Left ventricle myocardium superior (tissue), 1 donor: ENCODE results near the gene RUFY2. TPM values are rescaled to one million over a fixed set of nuclear protein-coding genes. Genes with fewer than 3 reads are reported as not detected.
A peak's percentile ranks its signal among the peaks of the same experiment; 100 is the strongest.

ENCODE experiments used
- ATAC-seq: fragments of 200-7000 bp; cut with Tn5 transposase; one replicate; pipeline ENCODE4 v1.9.1; 2020; ENCODE audit warnings: mild to moderate bottlenecking, moderate library complexity
- DNase-seq: peaks from one replicate; pipeline ENCODE4 v3.0.0-alpha.2; 2020
- intact Hi-C: fragments of 100-400 bp; cut with micrococcal nuclease; formaldehyde crosslinking; loops from one replicate; pipeline ENCODE4 v1.11.0; 2022
- total RNA-seq: library from RNA; stranded (reverse); fragmentation: NEBNext Ultra II Directional; extraction: Animal tissue kit (Norgen Biotek cat#: 25700); gene quantifications from one replicate; pipeline ENCODE4 v1.2.1, GENCODE V29; 2021
- donor health status: DM: no; HTN: yes; CAD: no; lungs with severe emphysema.

The RUFY2 gene
- total RNA-seq, 1 donor from 2014 or later, result 8.6 TPM

GRCh38 chr10:68367121-68367520 is 40.0 kb downstream of the RUFY2 start:
- intact Hi-C loops, result no loop called here
- DNase-seq (no peak), ATAC-seq (no peak)

GRCh38 chr10:68366600-68366999 is 40.5 kb downstream of the RUFY2 start:
- no peak for DNase-seq
- intact Hi-C loops, result no loop called here
- ATAC-seq, result no peak

DNA sequence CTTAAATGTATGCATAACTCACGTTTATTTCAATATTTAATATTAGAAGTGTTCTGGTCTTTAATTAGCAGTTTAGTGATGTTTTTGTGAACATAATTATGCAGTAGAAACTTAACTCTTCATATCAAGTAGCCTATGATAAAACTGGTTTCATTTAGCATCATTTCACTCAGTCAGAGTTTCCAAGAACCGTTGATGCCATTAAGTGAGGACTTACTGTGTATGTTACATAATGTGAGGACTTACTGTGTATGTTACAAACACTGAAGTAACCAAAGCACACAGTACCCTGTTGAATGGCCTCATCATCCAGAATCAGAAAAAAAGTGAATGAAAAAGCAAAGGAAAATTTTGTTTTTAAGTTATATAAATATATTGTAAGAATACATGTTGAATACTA is 41.5 kb downstream of the RUFY2 start:
- DNase-seq (no peak), ATAC-seq (no peak)
- intact Hi-C loops, result no loop called here

DNA sequence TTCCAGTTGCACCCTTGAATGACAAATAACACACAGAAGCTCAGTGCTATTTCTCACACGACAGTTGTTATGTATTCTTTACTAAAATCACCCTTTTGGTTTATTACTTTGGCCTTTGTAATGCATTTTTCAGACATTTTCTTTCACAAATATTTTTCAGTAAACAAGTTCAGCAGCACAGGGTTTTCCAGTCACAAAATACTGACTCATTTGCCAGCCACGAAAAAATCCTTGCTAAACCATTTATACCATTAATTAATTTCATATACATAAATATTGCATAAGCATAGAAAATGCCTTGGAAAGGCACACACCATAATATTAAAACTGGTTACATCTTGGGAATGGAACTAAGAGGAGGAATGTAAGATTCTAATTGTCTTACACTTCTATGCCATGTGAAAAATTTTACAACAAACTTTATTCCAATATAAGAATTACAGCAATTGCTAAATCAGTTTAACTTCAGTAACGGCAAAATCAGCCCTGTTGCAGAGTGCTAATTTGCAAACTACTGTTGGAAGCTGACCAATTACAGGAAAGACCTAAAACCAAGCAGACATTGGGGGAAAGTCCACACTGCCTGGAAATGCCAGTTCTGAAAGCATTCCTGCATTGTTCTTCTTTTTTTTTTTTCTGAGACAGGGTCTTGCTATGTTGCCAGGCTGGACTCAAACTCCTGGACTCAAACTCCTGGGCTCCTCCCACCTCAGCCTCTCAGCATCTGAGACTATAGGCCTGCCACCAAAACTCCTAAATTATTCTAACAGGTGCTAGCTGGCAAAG is 42.8 kb downstream of the RUFY2 start:
- no peak for DNase-seq
- no peak for ATAC-seq
- intact Hi-C loops, result no loop called here

GRCh38 chr10:68362590-68362989 is 44.5 kb downstream of the RUFY2 start:
- DNase-seq (no peak), ATAC-seq (no peak)
- intact Hi-C loops, result no loop called here

- DNase-seq, result no peak
- ATAC-seq, result no peak
- intact Hi-C loops, result no loop called here
These were observed 47.9 kb downstream of the RUFY2 start for GRCh38 chr10:68359189-68359588.

DNA sequence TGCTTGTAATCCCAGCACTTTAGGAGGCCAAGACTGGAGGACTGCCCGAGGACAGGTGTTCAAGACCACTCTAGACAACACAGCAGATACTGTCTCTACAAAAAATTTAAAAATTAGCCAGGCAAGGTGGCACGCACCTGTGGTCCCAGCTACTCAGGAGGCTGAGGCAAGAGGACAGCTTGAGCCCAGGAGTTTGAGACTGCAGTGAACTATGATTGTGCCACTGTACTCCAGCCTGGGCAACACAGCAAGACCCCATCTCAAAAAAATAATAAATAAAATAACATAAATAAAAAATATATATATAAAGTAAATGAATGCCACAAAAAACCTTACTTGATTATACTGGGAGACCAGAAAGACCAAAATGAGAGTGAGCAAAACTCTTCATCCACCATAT is 53.5 kb downstream of the RUFY2 start:
- no peak for ATAC-seq
- DNase-seq, result no peak
- intact Hi-C loops, result no loop called here

- intact Hi-C loops, result no loop called here
- DNase-seq, result no peak
- ATAC-seq, result peak; percentile 29
These were observed 58.8 kb downstream of the RUFY2 start for GRCh38 chr10:68348265-68348741.

DNA sequence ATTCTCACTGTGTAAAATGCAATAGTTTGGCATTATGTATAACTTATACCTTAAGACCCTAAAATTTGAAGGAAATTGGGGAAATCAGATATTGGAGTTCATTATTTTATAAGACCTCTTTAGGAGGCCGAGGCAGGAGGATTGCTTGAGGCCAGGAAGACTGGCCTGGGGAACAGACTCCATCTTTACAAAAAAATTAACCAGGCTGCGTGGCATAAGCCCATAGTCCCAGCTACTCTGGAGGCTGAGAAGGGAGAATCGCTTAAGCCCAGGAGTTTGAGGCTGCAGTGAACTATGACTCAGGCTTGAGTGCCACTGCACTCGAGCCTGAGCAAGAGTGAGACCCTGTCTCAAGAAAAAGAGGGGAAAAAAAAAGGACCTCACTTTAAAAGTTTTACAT is 60.3 kb downstream of the RUFY2 start:
- DNase-seq, result no peak
- intact Hi-C loops, result no loop called here
- no peak for ATAC-seq

GRCh38 chr10:68345621-68346020 is 61.5 kb downstream of the RUFY2 start:
- DNase-seq (no peak), ATAC-seq (no peak)
- intact Hi-C loops, result no loop called here

- ATAC-seq (no peak), DNase-seq (no peak)
- intact Hi-C loops, result no loop called here
These were observed 64.1 kb downstream of the RUFY2 start for GRCh38 chr10:68342909-68343516.

- DNase-seq, result no peak
These were observed 66.6 kb downstream of the RUFY2 start for GRCh38 chr10:68340358-68341080.

GRCh38 chr10:68336754-68337351 is 70.2 kb downstream of the RUFY2 start:
- no peak for DNase-seq
- ATAC-seq, result no peak
- intact Hi-C loops, result no loop called here

More at GRCh38 chr10:68340358-68341080, 66.6 kb downstream of the RUFY2 start:
- ATAC-seq, result no peak
- intact Hi-C loops, result no loop called here

GRCh38 chr10:68334672-68335467 is 72.2 kb downstream of the RUFY2 start:
- DNase-seq (no peak), ATAC-seq (no peak)
- intact Hi-C loops, result no loop called here

DNA sequence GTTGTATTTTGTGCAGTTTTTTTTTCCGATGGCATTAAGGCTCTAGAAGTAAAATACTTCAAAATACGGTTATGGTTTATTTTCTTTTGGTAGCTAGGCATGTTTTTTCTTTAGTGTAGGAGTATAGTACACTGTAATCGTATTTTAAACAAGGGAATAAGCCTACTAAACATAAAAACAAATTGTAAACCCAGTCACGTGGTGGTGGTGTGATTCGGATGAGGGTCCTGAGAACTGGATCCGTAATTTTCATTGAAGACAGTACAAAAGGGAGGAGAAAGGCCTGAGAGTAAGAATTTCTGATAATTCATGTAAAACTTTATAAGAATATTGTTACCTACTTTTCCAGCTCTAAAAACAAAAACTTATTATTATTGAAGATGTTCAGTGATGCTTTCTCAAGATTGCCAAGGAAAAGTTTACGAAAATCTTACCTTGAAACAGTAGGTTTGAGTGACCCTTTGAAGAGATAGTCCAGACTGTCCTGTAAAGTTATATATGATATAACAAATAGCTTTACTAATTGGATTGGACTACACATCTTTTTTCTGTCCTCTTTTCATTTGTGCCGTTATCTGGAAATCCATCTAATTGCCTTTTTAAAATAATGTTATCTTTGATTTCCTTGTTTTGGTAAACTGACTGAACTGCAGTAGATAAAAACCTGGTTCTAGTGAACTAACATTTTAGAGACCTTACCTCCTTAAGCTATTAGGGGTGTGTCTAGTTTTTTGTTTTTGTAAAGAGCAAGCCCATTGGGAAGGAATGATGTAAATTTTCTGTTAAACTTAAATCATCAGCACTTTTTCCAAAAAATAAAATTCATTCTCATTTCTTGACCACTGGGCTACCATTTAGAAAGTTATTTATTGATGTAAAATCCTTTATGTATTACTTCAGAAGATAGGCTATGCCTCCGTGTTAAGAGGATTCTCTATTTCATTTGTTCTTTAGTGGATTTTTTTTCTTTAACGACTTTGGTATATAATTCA is 73.3 kb downstream of the RUFY2 start:
- ATAC-seq (no peak), DNase-seq (no peak)
- intact Hi-C loops, result no loop called here

GRCh38 chr10:68333058-68333395 is 74.0 kb downstream of the RUFY2 start:
- intact Hi-C loops, result no loop called here
- no peak for ATAC-seq
- DNase-seq, result no peak

DNA sequence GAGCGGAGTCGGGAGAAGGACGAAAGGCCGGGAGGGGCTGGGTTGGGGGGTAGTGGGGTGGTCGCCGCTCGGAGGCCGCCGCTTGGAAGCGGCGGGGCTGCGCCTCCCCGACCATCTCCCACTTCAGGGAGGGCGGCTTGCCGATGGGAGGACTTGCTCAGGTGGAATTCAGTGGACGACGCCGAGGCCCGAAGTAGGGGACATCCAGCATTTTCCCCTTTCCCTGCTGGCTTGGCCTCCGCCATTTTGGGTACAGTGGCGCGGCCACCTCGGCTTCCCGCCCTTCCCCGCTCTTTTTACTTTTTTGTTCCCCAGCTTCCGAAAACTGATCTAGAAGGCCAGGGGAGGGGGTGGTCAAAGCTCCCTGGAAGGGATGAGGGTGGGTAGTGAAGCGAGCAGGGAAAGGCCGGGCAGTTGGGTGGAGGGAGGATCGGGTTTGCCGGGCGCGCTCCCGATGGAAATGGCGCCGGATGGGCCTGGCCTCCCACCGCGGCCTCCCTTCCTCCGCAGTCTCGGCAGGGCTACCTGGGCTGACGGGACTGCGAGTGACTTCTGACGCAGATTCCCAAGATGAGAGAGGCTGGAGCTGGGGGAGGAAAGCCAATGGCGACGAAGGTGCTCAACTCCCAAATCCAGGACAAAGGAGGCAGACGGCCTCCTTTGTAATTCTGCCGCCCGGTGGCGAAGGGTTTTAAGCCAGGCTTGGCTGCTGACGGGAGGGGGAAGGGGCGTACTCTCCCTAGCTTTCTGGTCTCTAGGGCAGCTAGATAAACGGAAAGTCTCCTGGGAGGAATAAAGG is 74.6 kb downstream of the RUFY2 start, which contains the start of gene PBLD:
Gene PBLD, minus strand, starts transcription at position 670 of the 799 bp plus-strand sequence. CDS start 26,084 bp downstream, outside the sequence.
- ATAC-seq (peak; percentile 51), DNase-seq (peak; percentile 75)
- intact Hi-C loops, result no loop called here
